ENCODE results near the gene ELL. TPM values are rescaled to one million over a fixed set of nuclear protein-coding genes. Genes with fewer than 3 reads are reported as not detected.

ELL gene
- total and polyA plus RNA-seq, 9 of the 15 experiments (the other 6 are each of a cell fraction or from before 2014, with no cell fraction given), result 0.24 to 22.5 (median 4.1) TPM

- TF ChIP-seq ZNF449 (CRISPR knock-in tag; IDR thresholded peaks at IDR 0.05), result no peak; the same call in 1 of the 2 replicates
- TF ChIP-seq ETS2 (tag; IDR thresholded peaks at IDR 0.05; ENCODE audit: borderline replicate concordance, poor library complexity, severe bottlenecking), result no peak
- peak; percentile 75; the same call in 1 of the 2 replicates for TF ChIP-seq HSF4 (CRISPR knock-in tag; IDR thresholded peaks at IDR 0.05; ENCODE audit: borderline replicate concordance)
- TF ChIP-seq NRF1 (conservative IDR thresholded peaks at IDR 0.05 in 1 of 2, IDR thresholded peaks at IDR 0.05 in 1 of 2), result peak; percentile 19 to 44; a peak in 3 of 4 replicates
- TF ChIP-seq GTF2F1 (IDR thresholded peaks at IDR 0.05; ENCODE audit: low read depth, low read length), result no peak
- TF ChIP-seq FOXK2 (conservative IDR thresholded peaks at IDR 0.05 in 1 of 2, IDR thresholded peaks at IDR 0.05 in 1 of 2; ENCODE audit: low read depth in 2 of 2), result no peak
- TF ChIP-seq NCOA1 (IDR thresholded peaks at IDR 0.05; ENCODE audit: low read depth), result no peak; the same call in 1 of the 2 replicates
- no peak for TF ChIP-seq HNRNPK (IDR thresholded peaks at IDR 0.05; ENCODE audit: low read depth, low read length, poor library complexity, severe bottlenecking)
- TF ChIP-seq KLF13 (tag; IDR thresholded peaks at IDR 0.05; ENCODE audit: borderline replicate concordance, low read depth), result no peak
- TF ChIP-seq LCOR (CRISPR knock-in tag; IDR thresholded peaks at IDR 0.05), result no peak
- no peak for TF ChIP-seq STAG1 (CRISPR knock-in tag; IDR thresholded peaks at IDR 0.05; ENCODE audit: borderline replicate concordance)
- peak; percentile 66 for TF ChIP-seq NFIC (IDR thresholded peaks at IDR 0.05)
- TF ChIP-seq CGGBP1 (CRISPR knock-in tag; IDR thresholded peaks at IDR 0.05), result no peak
- TF ChIP-seq SREBF2 (CRISPR knock-in tag; IDR thresholded peaks at IDR 0.05), result no peak
- TF ChIP-seq CBX8 (IDR thresholded peaks at IDR 0.05; ENCODE audit: borderline replicate concordance, extremely low read depth, low read depth, low read length, poor library complexity, severe bottlenecking), result no peak
- TF ChIP-seq KLF16 (IDR thresholded peaks at IDR 0.05), result no peak; the same call in none of the 2 replicates
- no peak for TF ChIP-seq TCF7L2 (IDR thresholded peaks at IDR 0.05; ENCODE audit: low read depth, low read length)
- TF ChIP-seq ZNF589 (CRISPR knock-in tag; IDR thresholded peaks at IDR 0.05; ENCODE audit: low read depth), result peak; percentile 95
- peak; percentile 93 for TF ChIP-seq ZNF76 (CRISPR knock-in tag; IDR thresholded peaks at IDR 0.05; ENCODE audit: borderline replicate concordance)
- TF ChIP-seq ZNF668 (CRISPR knock-in tag; IDR thresholded peaks at IDR 0.05), result no peak; the same call in 1 of the 2 replicates
- 0 out of 2 replicates have a peak, but pooled peaks have one; percentile 77 for TF ChIP-seq FOXO4 (CRISPR knock-in tag; IDR thresholded peaks at IDR 0.05)
- TF ChIP-seq ZC3H8 (IDR thresholded peaks at IDR 0.05), result no peak
- peak; percentile 76; the same call in 1 of the 2 replicates for TF ChIP-seq ZNF175 (CRISPR knock-in tag; IDR thresholded peaks at IDR 0.05; ENCODE audit: low read depth)
Observed at GRCh38 chr19:18415178-18415867, 106.5 kb downstream of the ELL start (continued).
